ENCODE data around the gene SPDYE5. TPM values are rescaled to one million over a fixed set of nuclear protein-coding genes. Genes with fewer than 3 reads are reported as not detected.

Gene SPDYE5
- total RNA-seq, 1 donor from 2014 or later = not detected

GRCh38 chr7:75533926-75534325 lies 41.8 kb downstream of the SPDYE5 start:
- Mint-ChIP-seq H3K36me3 (ENCODE audit: unreplicated experiment) (no peaks in the 10 kb centered on the region), H3K27me3 (ENCODE audit: unreplicated experiment) (peaks cover 2% of the 10 kb centered on the region), H3K4me1 (ENCODE audit: low read depth, unreplicated experiment) (no peaks in the 10 kb centered on the region), H3K4me3 (ENCODE audit: unreplicated experiment) (no peak overlapping the region), H3K9me3 (ENCODE audit: unreplicated experiment) (no peaks in the 10 kb centered on the region), H3K27ac (ENCODE audit: unreplicated experiment) (no peak overlapping the region)
- TF ChIP-seq, protein P1, sequence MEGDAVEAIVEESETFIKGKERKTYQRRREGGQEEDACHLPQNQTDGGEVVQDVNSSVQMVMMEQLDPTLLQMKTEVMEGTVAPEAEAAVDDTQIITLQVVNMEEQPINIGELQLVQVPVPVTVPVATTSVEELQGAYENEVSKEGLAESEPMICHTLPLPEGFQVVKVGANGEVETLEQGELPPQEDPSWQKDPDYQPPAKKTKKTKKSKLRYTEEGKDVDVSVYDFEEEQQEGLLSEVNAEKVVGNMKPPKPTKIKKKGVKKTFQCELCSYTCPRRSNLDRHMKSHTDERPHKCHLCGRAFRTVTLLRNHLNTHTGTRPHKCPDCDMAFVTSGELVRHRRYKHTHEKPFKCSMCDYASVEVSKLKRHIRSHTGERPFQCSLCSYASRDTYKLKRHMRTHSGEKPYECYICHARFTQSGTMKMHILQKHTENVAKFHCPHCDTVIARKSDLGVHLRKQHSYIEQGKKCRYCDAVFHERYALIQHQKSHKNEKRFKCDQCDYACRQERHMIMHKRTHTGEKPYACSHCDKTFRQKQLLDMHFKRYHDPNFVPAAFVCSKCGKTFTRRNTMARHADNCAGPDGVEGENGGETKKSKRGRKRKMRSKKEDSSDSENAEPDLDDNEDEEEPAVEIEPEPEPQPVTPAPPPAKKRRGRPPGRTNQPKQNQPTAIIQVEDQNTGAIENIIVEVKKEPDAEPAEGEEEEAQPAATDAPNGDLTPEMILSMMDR (IDR thresholded peaks at IDR 0.05; ENCODE audit: partially characterized antibody, unreplicated experiment) = no peak
- no peak for DNase-seq

DNA sequence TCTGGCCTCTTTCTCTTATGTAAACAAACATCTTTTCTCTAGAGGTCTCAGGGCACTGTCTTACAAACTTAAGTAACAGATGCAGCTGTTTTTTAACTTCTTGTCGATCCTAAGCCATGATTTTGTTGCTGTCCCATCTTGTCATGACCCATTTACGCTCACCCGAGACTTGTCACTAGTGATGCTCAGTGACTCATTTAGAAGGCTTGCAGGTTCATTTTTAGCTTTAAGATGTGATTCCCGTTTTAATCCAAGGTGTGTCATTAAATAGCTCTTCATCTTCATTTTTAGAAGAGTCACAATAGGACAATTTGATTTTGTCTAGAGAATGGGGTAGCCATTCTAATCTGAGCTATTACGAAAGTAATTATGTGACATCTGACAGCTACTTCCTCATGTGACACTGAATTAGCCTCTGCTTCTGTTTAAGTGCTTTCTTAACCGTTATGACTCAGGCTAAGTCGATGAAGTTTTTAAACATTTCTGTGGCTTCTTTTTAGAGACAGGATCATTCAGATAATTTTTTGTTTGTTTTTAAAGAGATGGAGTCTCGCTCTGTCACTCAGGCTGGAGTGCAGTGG lies 42.7 kb downstream of the SPDYE5 start:
- H3K27ac Mint-ChIP-seq (ENCODE audit: unreplicated experiment) = no peak overlapping the region
- H3K27me3 Mint-ChIP-seq (ENCODE audit: unreplicated experiment) = peaks cover 2% of the 10 kb centered on the region
- DNase-seq = no peak
- H3K4me3 Mint-ChIP-seq (ENCODE audit: unreplicated experiment) = no peak overlapping the region
- no peaks in the 10 kb centered on the region for H3K9me3 Mint-ChIP-seq (ENCODE audit: unreplicated experiment)
- no peaks in the 10 kb centered on the region for H3K36me3 Mint-ChIP-seq (ENCODE audit: unreplicated experiment)
- H3K4me1 Mint-ChIP-seq (ENCODE audit: low read depth, unreplicated experiment) = no peaks in the 10 kb centered on the region
- TF ChIP-seq, protein P1 (IDR thresholded peaks at IDR 0.05; ENCODE audit: partially characterized antibody, unreplicated experiment) = no peak

DNA sequence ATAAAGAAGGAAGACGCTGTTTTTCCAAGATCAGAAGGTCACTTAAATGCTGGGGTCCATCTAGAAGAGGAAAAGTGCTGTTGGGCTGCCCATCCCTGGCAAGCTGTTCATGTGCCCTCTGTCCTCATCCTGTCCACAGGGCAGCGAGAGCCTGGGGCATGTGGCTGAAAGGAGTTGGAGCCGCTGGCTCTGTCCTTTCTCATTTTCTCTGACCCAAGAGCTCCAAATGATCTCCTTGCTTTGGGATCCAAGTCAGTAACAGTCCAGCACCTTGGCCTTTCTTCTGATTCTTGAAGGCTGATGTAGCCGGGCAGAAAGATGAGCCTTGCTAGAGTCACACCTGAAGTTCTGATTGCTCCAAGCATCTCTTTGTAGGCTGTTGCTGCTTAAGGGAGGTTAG lies 44.4 kb downstream of the SPDYE5 start:
- DNase-seq = no peak
- Mint-ChIP-seq H3K4me1 (ENCODE audit: low read depth, unreplicated experiment) (no peaks in the 10 kb centered on the region), H3K36me3 (ENCODE audit: unreplicated experiment) (no peaks in the 10 kb centered on the region), H3K9me3 (ENCODE audit: unreplicated experiment) (no peaks in the 10 kb centered on the region), H3K27me3 (ENCODE audit: unreplicated experiment) (peaks cover 2% of the 10 kb centered on the region), H3K27ac (ENCODE audit: unreplicated experiment) (no peak overlapping the region), H3K4me3 (ENCODE audit: unreplicated experiment) (no peak overlapping the region)
- TF ChIP-seq, protein P1 (IDR thresholded peaks at IDR 0.05; ENCODE audit: partially characterized antibody, unreplicated experiment) = no peak

GRCh38 chr7:75536940-75537538 lies 44.9 kb downstream of the SPDYE5 start:
- Mint-ChIP-seq H3K27me3 (ENCODE audit: unreplicated experiment) (peaks cover 2% of the 10 kb centered on the region), H3K4me1 (ENCODE audit: low read depth, unreplicated experiment) (no peaks in the 10 kb centered on the region), H3K9me3 (ENCODE audit: unreplicated experiment) (no peaks in the 10 kb centered on the region), H3K27ac (ENCODE audit: unreplicated experiment) (no peak overlapping the region), H3K4me3 (ENCODE audit: unreplicated experiment) (no peak overlapping the region), H3K36me3 (ENCODE audit: unreplicated experiment) (no peaks in the 10 kb centered on the region)
- no peak for DNase-seq
- TF ChIP-seq, protein P1 (IDR thresholded peaks at IDR 0.05; ENCODE audit: partially characterized antibody, unreplicated experiment) = no peak

- Mint-ChIP-seq H3K4me1 (ENCODE audit: low read depth, unreplicated experiment) (no peaks in the 10 kb centered on the region), H3K36me3 (ENCODE audit: unreplicated experiment) (no peaks in the 10 kb centered on the region), H3K27me3 (ENCODE audit: unreplicated experiment) (peaks cover 2% of the 10 kb centered on the region), H3K9me3 (ENCODE audit: unreplicated experiment) (no peaks in the 10 kb centered on the region), H3K4me3 (ENCODE audit: unreplicated experiment) (no peak overlapping the region), H3K27ac (ENCODE audit: unreplicated experiment) (no peak overlapping the region)
- TF ChIP-seq, protein P1 (IDR thresholded peaks at IDR 0.05; ENCODE audit: partially characterized antibody, unreplicated experiment) = no peak
- DNase-seq = no peak
These were observed 45.6 kb downstream of the SPDYE5 start for GRCh38 chr7:75537731-75538130.
